Measurements from ENCODE around the gene NID2.

DNA sequence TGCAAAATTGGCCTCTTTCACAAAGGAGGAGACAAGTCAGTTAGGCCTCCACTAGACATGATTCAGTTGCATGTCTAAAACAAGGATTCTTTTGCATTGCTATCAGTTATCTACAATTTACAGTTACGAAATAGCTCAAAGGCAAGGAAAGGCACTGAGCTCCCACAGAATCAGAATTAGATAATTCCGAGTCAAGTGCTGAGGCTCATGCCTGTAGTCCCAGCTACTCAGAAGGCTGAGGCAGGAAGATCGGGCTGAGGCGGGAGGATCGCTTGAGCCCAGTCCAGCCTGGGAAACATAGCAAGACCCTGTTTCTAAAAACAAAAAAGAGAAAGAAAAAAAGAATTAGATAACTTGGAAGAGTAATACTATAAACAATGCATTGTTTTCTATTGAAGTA lies 91.8 kb downstream of the NID2 start:
- TF ChIP-seq, protein P1, sequence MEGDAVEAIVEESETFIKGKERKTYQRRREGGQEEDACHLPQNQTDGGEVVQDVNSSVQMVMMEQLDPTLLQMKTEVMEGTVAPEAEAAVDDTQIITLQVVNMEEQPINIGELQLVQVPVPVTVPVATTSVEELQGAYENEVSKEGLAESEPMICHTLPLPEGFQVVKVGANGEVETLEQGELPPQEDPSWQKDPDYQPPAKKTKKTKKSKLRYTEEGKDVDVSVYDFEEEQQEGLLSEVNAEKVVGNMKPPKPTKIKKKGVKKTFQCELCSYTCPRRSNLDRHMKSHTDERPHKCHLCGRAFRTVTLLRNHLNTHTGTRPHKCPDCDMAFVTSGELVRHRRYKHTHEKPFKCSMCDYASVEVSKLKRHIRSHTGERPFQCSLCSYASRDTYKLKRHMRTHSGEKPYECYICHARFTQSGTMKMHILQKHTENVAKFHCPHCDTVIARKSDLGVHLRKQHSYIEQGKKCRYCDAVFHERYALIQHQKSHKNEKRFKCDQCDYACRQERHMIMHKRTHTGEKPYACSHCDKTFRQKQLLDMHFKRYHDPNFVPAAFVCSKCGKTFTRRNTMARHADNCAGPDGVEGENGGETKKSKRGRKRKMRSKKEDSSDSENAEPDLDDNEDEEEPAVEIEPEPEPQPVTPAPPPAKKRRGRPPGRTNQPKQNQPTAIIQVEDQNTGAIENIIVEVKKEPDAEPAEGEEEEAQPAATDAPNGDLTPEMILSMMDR (IDR thresholded peaks at IDR 0.05; ENCODE audit: low read depth, low read length) = no peak
- TF ChIP-seq EZH2phosphoT487 (IDR thresholded peaks at IDR 0.05; ENCODE audit: low read depth) = no peak
